Trophoblast cell (in vitro differentiated cells and primary cell): ENCODE data around the gene GNS.

Source experiments
- DNase-seq, 2 donors: peaks; one replicate each; pipeline ENCODE4 v3.0.0-alpha.2; 2016
- H2AFZ ChIP-seq: 2 replicates; pipeline ENCODE4 v1.6.1; 2013; ENCODE audit warnings: low read length, moderate library complexity, mild to moderate bottlenecking; ENCODE audit not compliant: insufficient read depth, poor library complexity
- H2AK5ac ChIP-seq: 2 replicates; pipeline ENCODE4 v1.6.1; 2013; ENCODE audit warnings: mild to moderate bottlenecking, low read length
- H2BK120ac ChIP-seq: 2 replicates; pipeline ENCODE4 v1.6.1; 2013; ENCODE audit warnings: low read length, mild to moderate bottlenecking, moderate library complexity; ENCODE audit not compliant: insufficient read depth, poor library complexity
- H2BK12ac ChIP-seq: 2 replicates; pipeline ENCODE4 v1.6.1; 2013; ENCODE audit warnings: mild to moderate bottlenecking, low read length, moderate library complexity
- H2BK5ac ChIP-seq: 2 replicates; pipeline ENCODE4 v1.6.1; 2013; ENCODE audit warnings: low read length, low read depth, moderate library complexity, mild to moderate bottlenecking; ENCODE audit not compliant: poor library complexity
- H3K14ac ChIP-seq: 2 replicates; pipeline ENCODE4 v1.6.1; 2013; ENCODE audit warnings: mild to moderate bottlenecking, low read length
- H3K18ac ChIP-seq: 2 replicates; pipeline ENCODE4 v1.6.1; 2013; ENCODE audit warnings: mild to moderate bottlenecking, low read length
- H3K23ac ChIP-seq: 2 replicates; pipeline ENCODE4 v1.6.1; 2013; ENCODE audit warnings: low read length
- H3K27ac ChIP-seq: 2 replicates; pipeline ENCODE4 v1.5.1; 2013; ENCODE audit warnings: low read depth, mild to moderate bottlenecking, inconsistent platforms, low read length, moderate library complexity
- H3K27me3 ChIP-seq: 2 replicates; pipeline ENCODE4 v1.6.1; 2013; ENCODE audit warnings: inconsistent platforms, mild to moderate bottlenecking, low read length, moderate library complexity; ENCODE audit not compliant: insufficient read depth
- H3K36me3 ChIP-seq, 2 experiments: 1 replicate in 1 of 2; 2 replicates in 1 of 2; pipeline ENCODE4 v1.6.1; 2013; ENCODE audit warnings: low read length in 2 of 2, mild to moderate bottlenecking in 2 of 2, moderate library complexity in 1 of 2; ENCODE audit not compliant: insufficient read depth in 2 of 2, control insufficient read depth in 1 of 2
- H3K4ac ChIP-seq: 2 replicates; pipeline ENCODE4 v1.6.1; 2013; ENCODE audit warnings: low read depth, mild to moderate bottlenecking, low read length, moderate library complexity
- H3K4me1 ChIP-seq, 2 experiments: 1 replicate in 1 of 2; 2 replicates in 1 of 2; pipeline ENCODE4 v1.6.1; 2013; ENCODE audit warnings: low read length in 2 of 2, mild to moderate bottlenecking in 2 of 2, moderate library complexity in 1 of 2; ENCODE audit not compliant: insufficient read depth in 2 of 2, control insufficient read depth in 1 of 2
- H3K4me2 ChIP-seq: 2 replicates; pipeline ENCODE4 v1.6.1; 2013; ENCODE audit warnings: inconsistent platforms, mild to moderate bottlenecking, low read length, moderate library complexity
- H3K4me3 ChIP-seq: 2 replicates; pipeline ENCODE4 v1.5.1; 2013; ENCODE audit warnings: mild to moderate bottlenecking, low read depth, low read length, inconsistent platforms
- H3K79me1 ChIP-seq: one replicate; pipeline ENCODE4 v1.6.1; 2013; ENCODE audit warnings: low read length
- H3K79me2 ChIP-seq: 2 replicates; pipeline ENCODE4 v1.6.1; 2013; ENCODE audit warnings: low read length, mild to moderate bottlenecking; ENCODE audit not compliant: control insufficient read depth, insufficient read depth, poor library complexity
- H3K9ac ChIP-seq: 2 replicates; pipeline ENCODE4 v1.6.1; 2013; ENCODE audit warnings: mild to moderate bottlenecking, low read length
- H3K9me3 ChIP-seq: 2 replicates; pipeline ENCODE4 v1.6.1; 2013; ENCODE audit warnings: low read depth, mild to moderate bottlenecking, control low read depth, inconsistent platforms, low read length; ENCODE audit not compliant: insufficient read depth
- H4K12ac ChIP-seq: 2 replicates; pipeline ENCODE4 v1.6.1; 2013; ENCODE audit warnings: low read depth, mild to moderate bottlenecking, low read length, moderate library complexity
- H4K8ac ChIP-seq: 2 replicates; pipeline ENCODE4 v1.6.1; 2013; ENCODE audit warnings: low read depth, mild to moderate bottlenecking, low read length, moderate library complexity
- H4K91ac ChIP-seq: one replicate; pipeline ENCODE4 v1.6.1; 2013; ENCODE audit warnings: low read depth, mild to moderate bottlenecking, low read length, moderate library complexity
- WGBS: extraction: QIAGEN DNeasy Blood & Tissue Kit; methylation state at CpG from one replicate; pipeline ENCODE4 v1.1.7; 2013; ENCODE audit warnings: missing lambda C conversion rate; ENCODE audit not compliant: insufficient read length, insufficient coverage; ENCODE audit errors: extremely low coverage; 5-methylcytosine and 5-hydroxymethylcytosine counted together

Gene GNS

DNA sequence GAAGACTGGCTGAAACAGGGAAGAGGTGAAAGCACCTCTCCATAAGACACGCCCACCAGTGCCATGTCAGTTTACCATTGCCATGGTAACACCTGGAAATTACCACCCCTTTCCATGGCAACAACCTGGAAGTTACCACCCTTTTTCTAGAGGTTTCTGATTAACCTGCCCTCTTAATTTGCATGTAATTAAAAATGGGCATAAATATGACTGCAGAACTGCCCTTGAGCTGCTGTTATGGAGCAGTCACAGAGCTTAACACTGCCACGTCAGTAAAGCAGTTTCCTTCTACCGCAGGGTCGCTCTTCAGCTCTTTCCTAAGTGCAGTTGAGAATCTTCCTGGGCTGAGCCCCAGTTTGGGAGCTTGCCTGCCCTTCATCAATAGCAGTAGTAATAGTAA is 93.7 kb downstream of the GNS start:
- no peak overlapping the region for H4K12ac ChIP-seq
- no peak overlapping the region for H4K8ac ChIP-seq
- H2BK120ac ChIP-seq: no peak overlapping the region
- no peak overlapping the region for H2AK5ac ChIP-seq
- H3K18ac ChIP-seq: no peak overlapping the region
- H3K4me3 ChIP-seq: no peak overlapping the region
- H3K4me1 ChIP-seq: peaks cover 3 to 11% of the 10 kb centered on the region in 2 experiments
- no peaks in the 10 kb centered on the region for H3K36me3 ChIP-seq
- H3K9me3 ChIP-seq: no peaks in the 10 kb centered on the region
- H3K14ac ChIP-seq: no peak overlapping the region
- H3K4me2 ChIP-seq: no peak overlapping the region
- H2BK5ac ChIP-seq: no peak overlapping the region
- no peak overlapping the region for H2BK12ac ChIP-seq
- H3K79me2 ChIP-seq: peaks cover 1% of the 10 kb centered on the region
- no peak overlapping the region for H3K23ac ChIP-seq
- H2AFZ ChIP-seq: no peak overlapping the region
- no peak overlapping the region for H3K27ac ChIP-seq
- no CpG with 5 or more reads among the region's 4 CpGs for WGBS
- no peak overlapping the region for H4K91ac ChIP-seq
- DNase-seq: no peak
- H3K9ac ChIP-seq: no peak overlapping the region
- H3K79me1 ChIP-seq: no peaks in the 10 kb centered on the region
- H3K4ac ChIP-seq: no peak overlapping the region
- no peaks in the 10 kb centered on the region for H3K27me3 ChIP-seq
